ENCODE data around the gene PDZK1IP1. TPM values are rescaled to one million over a fixed set of nuclear protein-coding genes. Genes with fewer than 3 reads are reported as not detected.

Gene PDZK1IP1
- total RNA-seq, 1 donor from 2014 or later, result not detected

- Mint-ChIP-seq H3K4me1 (ENCODE audit: low read depth) (no peaks in the 10 kb centered on the region), H3K36me3 (ENCODE audit: low read depth) (no peaks in the 10 kb centered on the region), H3K27ac (no peak overlapping the region), H3K27me3 (ENCODE audit: insufficient read depth) (peaks cover 2% of the 10 kb centered on the region), H3K4me3 (no peak overlapping the region), H3K9me3 (no peaks in the 10 kb centered on the region)
- no peak for DNase-seq (ENCODE audit: low spot score)
- intact Hi-C loops (cut with micrococcal nuclease), result no loop called here
Observed at GRCh38 chr1:47216278-47217059, 26.6 kb upstream of the PDZK1IP1 start.

GRCh38 chr1:47215713-47216112, 25.9 kb upstream of the PDZK1IP1 start:
- Mint-ChIP-seq H3K9me3 (no peaks in the 10 kb centered on the region), H3K4me3 (no peak overlapping the region), H3K27ac (no peak overlapping the region), H3K27me3 (ENCODE audit: insufficient read depth) (peaks cover 2% of the 10 kb centered on the region), H3K36me3 (ENCODE audit: low read depth) (no peaks in the 10 kb centered on the region), H3K4me1 (ENCODE audit: low read depth) (no peaks in the 10 kb centered on the region)
- intact Hi-C loops (cut with micrococcal nuclease), result no loop called here
- no peak for DNase-seq (ENCODE audit: low spot score)

- H3K27ac Mint-ChIP-seq, result no peak overlapping the region
- no peaks in the 10 kb centered on the region for H3K9me3 Mint-ChIP-seq
- H3K36me3 Mint-ChIP-seq (ENCODE audit: low read depth), result no peaks in the 10 kb centered on the region
- intact Hi-C loops (cut with micrococcal nuclease), result no loop called here
- H3K27me3 Mint-ChIP-seq (ENCODE audit: insufficient read depth), result peaks cover 2% of the 10 kb centered on the region
- H3K4me3 Mint-ChIP-seq, result no peak overlapping the region
- DNase-seq (ENCODE audit: low spot score), result no peak
- H3K4me1 Mint-ChIP-seq (ENCODE audit: low read depth), result no peaks in the 10 kb centered on the region
Observed at GRCh38 chr1:47214549-47214948, 24.7 kb upstream of the PDZK1IP1 start.

GRCh38 chr1:47213230-47213963, 23.6 kb upstream of the PDZK1IP1 start:
- Mint-ChIP-seq H3K36me3 (ENCODE audit: low read depth) (no peaks in the 10 kb centered on the region), H3K4me1 (ENCODE audit: low read depth) (no peaks in the 10 kb centered on the region), H3K9me3 (no peaks in the 10 kb centered on the region), H3K27me3 (ENCODE audit: insufficient read depth) (peaks cover 4% of the 10 kb centered on the region), H3K27ac (no peak overlapping the region), H3K4me3 (no peak overlapping the region)
- DNase-seq (ENCODE audit: low spot score), result no peak
- intact Hi-C loops (cut with micrococcal nuclease), result no loop called here

GRCh38 chr1:47212636-47213229, 22.9 kb upstream of the PDZK1IP1 start:
- H3K36me3 Mint-ChIP-seq (ENCODE audit: low read depth), result no peaks in the 10 kb centered on the region
- H3K4me3 Mint-ChIP-seq, result no peak overlapping the region
- no peaks in the 10 kb centered on the region for H3K9me3 Mint-ChIP-seq
- intact Hi-C loops (cut with micrococcal nuclease), result no loop called here
- no peak for DNase-seq (ENCODE audit: low spot score)
- peaks cover 7% of the 10 kb centered on the region for H3K27me3 Mint-ChIP-seq (ENCODE audit: insufficient read depth)
- no peaks in the 10 kb centered on the region for H3K4me1 Mint-ChIP-seq (ENCODE audit: low read depth)
- no peak overlapping the region for H3K27ac Mint-ChIP-seq

GRCh38 chr1:47211796-47212269, 22.0 kb upstream of the PDZK1IP1 start:
- Mint-ChIP-seq H3K27me3 (ENCODE audit: insufficient read depth) (peaks cover 7% of the 10 kb centered on the region), H3K27ac (no peak overlapping the region), H3K4me3 (no peak overlapping the region), H3K36me3 (ENCODE audit: low read depth) (no peaks in the 10 kb centered on the region), H3K4me1 (ENCODE audit: low read depth) (no peaks in the 10 kb centered on the region), H3K9me3 (no peaks in the 10 kb centered on the region)
- intact Hi-C loops (cut with micrococcal nuclease), result no loop called here
- no peak for DNase-seq (ENCODE audit: low spot score)

- Mint-ChIP-seq H3K4me1 (ENCODE audit: low read depth) (no peaks in the 10 kb centered on the region), H3K4me3 (no peak overlapping the region), H3K36me3 (ENCODE audit: low read depth) (no peaks in the 10 kb centered on the region), H3K9me3 (no peaks in the 10 kb centered on the region), H3K27me3 (ENCODE audit: insufficient read depth) (peaks cover 10% of the 10 kb centered on the region), H3K27ac (no peak overlapping the region)
- intact Hi-C loops (cut with micrococcal nuclease), result no loop called here
- DNase-seq (ENCODE audit: low spot score), result no peak
Observed at GRCh38 chr1:47210666-47211065, 20.8 kb upstream of the PDZK1IP1 start.

GRCh38 chr1:47209725-47210325, 20.0 kb upstream of the PDZK1IP1 start:
- H3K27ac Mint-ChIP-seq, result no peak overlapping the region
- DNase-seq (ENCODE audit: low spot score), result no peak
- intact Hi-C loops (cut with micrococcal nuclease), result no loop called here
- no peaks in the 10 kb centered on the region for H3K4me1 Mint-ChIP-seq (ENCODE audit: low read depth)
- no peaks in the 10 kb centered on the region for H3K9me3 Mint-ChIP-seq
- H3K36me3 Mint-ChIP-seq (ENCODE audit: low read depth), result no peaks in the 10 kb centered on the region
- H3K4me3 Mint-ChIP-seq, result no peak overlapping the region
- peaks cover 10% of the 10 kb centered on the region for H3K27me3 Mint-ChIP-seq (ENCODE audit: insufficient read depth)

- Mint-ChIP-seq H3K27ac (no peak overlapping the region), H3K36me3 (ENCODE audit: low read depth) (no peaks in the 10 kb centered on the region), H3K9me3 (no peaks in the 10 kb centered on the region), H3K4me3 (no peak overlapping the region), H3K4me1 (ENCODE audit: low read depth) (no peaks in the 10 kb centered on the region), H3K27me3 (ENCODE audit: insufficient read depth) (peaks cover 16% of the 10 kb centered on the region)
- DNase-seq (ENCODE audit: low spot score), result no peak
- intact Hi-C loops (cut with micrococcal nuclease), result no loop called here
Observed at GRCh38 chr1:47209091-47209490, 19.3 kb upstream of the PDZK1IP1 start.

- H3K9me3 Mint-ChIP-seq, result no peaks in the 10 kb centered on the region
- DNase-seq (ENCODE audit: low spot score), result no peak
- no peak overlapping the region for H3K27ac Mint-ChIP-seq
- no peak overlapping the region for H3K4me3 Mint-ChIP-seq
- intact Hi-C loops (cut with micrococcal nuclease), result no loop called here
- H3K36me3 Mint-ChIP-seq (ENCODE audit: low read depth), result no peaks in the 10 kb centered on the region
- H3K27me3 Mint-ChIP-seq (ENCODE audit: insufficient read depth), result peaks cover 17% of the 10 kb centered on the region
- H3K4me1 Mint-ChIP-seq (ENCODE audit: low read depth), result no peaks in the 10 kb centered on the region
Observed at GRCh38 chr1:47208374-47208850, 18.6 kb upstream of the PDZK1IP1 start.

- no peaks in the 10 kb centered on the region for H3K4me1 Mint-ChIP-seq (ENCODE audit: low read depth)
- no peaks in the 10 kb centered on the region for H3K9me3 Mint-ChIP-seq
- H3K27me3 Mint-ChIP-seq (ENCODE audit: insufficient read depth), result peaks cover 23% of the 10 kb centered on the region
- intact Hi-C loops (cut with micrococcal nuclease), result no loop called here
- H3K36me3 Mint-ChIP-seq (ENCODE audit: low read depth), result no peaks in the 10 kb centered on the region
- no peak overlapping the region for H3K27ac Mint-ChIP-seq
- no peak for DNase-seq (ENCODE audit: low spot score)
- no peak overlapping the region for H3K4me3 Mint-ChIP-seq
Observed at GRCh38 chr1:47207803-47208373, 18.1 kb upstream of the PDZK1IP1 start.

GRCh38 chr1:47205918-47206317, 16.1 kb upstream of the PDZK1IP1 start:
- no peak for DNase-seq (ENCODE audit: low spot score)
- Mint-ChIP-seq H3K27me3 (ENCODE audit: insufficient read depth) (peaks cover 26% of the 10 kb centered on the region), H3K4me3 (no peak overlapping the region), H3K36me3 (ENCODE audit: low read depth) (no peaks in the 10 kb centered on the region), H3K4me1 (ENCODE audit: low read depth) (no peaks in the 10 kb centered on the region), H3K9me3 (no peaks in the 10 kb centered on the region), H3K27ac (no peak overlapping the region)
- intact Hi-C loops (cut with micrococcal nuclease), result no loop called here
